KMS-11 (cell line): ENCODE measurements around the gene CCSER2.

Experiments used
- H2AFZ ChIP-seq: fragments of 200-600 bp; sonication (generic); 2 replicates; pipeline ENCODE4 v1.6.1; 2016; ENCODE audit warnings: antibody characterized with exemption, mixed run types, low read depth
- H3K27ac ChIP-seq: fragments of 200-600 bp; sonication (generic); 2 replicates; pipeline ENCODE4 v1.6.1; 2016; ENCODE audit warnings: mild to moderate bottlenecking, mixed run types
- H3K27me3 ChIP-seq: fragments of 200-600 bp; sonication (generic); 2 replicates; pipeline ENCODE4 v1.6.1; 2017; ENCODE audit warnings: mild to moderate bottlenecking, low read depth, mixed run types, moderate library complexity; ENCODE audit not compliant: insufficient read depth
- H3K36me3 ChIP-seq: fragments of 200-600 bp; sonication (generic); 2 replicates; pipeline ENCODE4 v1.6.1; 2017; ENCODE audit warnings: mild to moderate bottlenecking, mixed run types; ENCODE audit not compliant: insufficient read depth
- H3K4me1 ChIP-seq: fragments of 200-600 bp; sonication (generic); 2 replicates; pipeline ENCODE4 v1.6.1; 2016; ENCODE audit warnings: mild to moderate bottlenecking, low read depth, mixed run types; ENCODE audit not compliant: poor library complexity, severe bottlenecking
- H3K4me2 ChIP-seq: fragments of 200-600 bp; sonication (generic); 2 replicates; pipeline ENCODE4 v1.7.0; 2016; ENCODE audit warnings: mild to moderate bottlenecking, mixed run types
- H3K4me3 ChIP-seq: fragments of 200-600 bp; sonication (generic); IDR thresholded peaks from 2 replicates; pipeline ENCODE4 v1.6.1; 2017; ENCODE audit warnings: low read depth, low read length, mixed read lengths; ENCODE audit not compliant: insufficient read depth
- H3K79me2 ChIP-seq: fragments of 200-600 bp; sonication (generic); 2 replicates; pipeline ENCODE4 v1.6.1; 2016; ENCODE audit warnings: low read depth, mixed run types; ENCODE audit not compliant: insufficient read depth
- H3K9ac ChIP-seq: fragments of 200-600 bp; sonication (generic); 2 replicates; pipeline ENCODE4 v1.6.1; 2016; ENCODE audit warnings: mild to moderate bottlenecking, mixed run types
- H4K20me1 ChIP-seq: fragments of 200-600 bp; sonication (generic); 2 replicates; pipeline ENCODE4 v1.6.1; 2016; ENCODE audit warnings: mild to moderate bottlenecking, mixed run types; ENCODE audit not compliant: insufficient read depth
- CTCF ChIP-seq: fragments of 200-600 bp; sonication (generic); conservative IDR thresholded peaks from 2 replicates; pipeline ENCODE4 v1.6.1; 2017; ENCODE audit warnings: low read depth, mild to moderate bottlenecking, antibody characterized with exemption, low read length, moderate library complexity, mixed read lengths

The CCSER2 gene

GRCh38 chr10:84293171-84293570 lies 35.2 kb upstream of the CCSER2 start:
- Histone ChIP-seq H2AFZ (no peak overlapping the region), H3K27me3 (no peaks in the 10 kb centered on the region), H3K4me1 (peaks cover 38% of the 10 kb centered on the region), H3K4me2 (no peak overlapping the region), H4K20me1 (no peaks in the 10 kb centered on the region), H3K27ac (no peak overlapping the region), H3K79me2 (no peaks in the 10 kb centered on the region), H3K4me3 (no peak overlapping the region), H3K36me3 (no peaks in the 10 kb centered on the region), H3K9ac (no peak overlapping the region)
- no peak for TF ChIP-seq CTCF

GRCh38 chr10:84293574-84294016 lies 34.8 kb upstream of the CCSER2 start:
- H3K4me3 ChIP-seq, result no peak overlapping the region
- no peak for TF ChIP-seq CTCF
- H3K4me1 ChIP-seq, result peaks cover 38% of the 10 kb centered on the region
- H3K4me2 ChIP-seq, result peak overlapping the region; percentile 47; the same call in 1 of the 2 replicates
- H2AFZ ChIP-seq, result no peak overlapping the region
- H3K9ac ChIP-seq, result no peak overlapping the region
- no peaks in the 10 kb centered on the region for H4K20me1 ChIP-seq
- no peak overlapping the region for H3K27ac ChIP-seq
- H3K79me2 ChIP-seq, result no peaks in the 10 kb centered on the region
- no peaks in the 10 kb centered on the region for H3K36me3 ChIP-seq
- no peaks in the 10 kb centered on the region for H3K27me3 ChIP-seq

GRCh38 chr10:84294766-84295447 lies 33.5 kb upstream of the CCSER2 start:
- no peak overlapping the region for H2AFZ ChIP-seq
- no peak for TF ChIP-seq CTCF

GRCh38 chr10:84296091-84296981 lies 32.1 kb upstream of the CCSER2 start:
- Histone ChIP-seq H3K9ac (no peak overlapping the region), H3K4me3 (no peak overlapping the region), H3K27me3 (no peaks in the 10 kb centered on the region), H3K36me3 (no peaks in the 10 kb centered on the region), H3K4me1 (peaks cover 38% of the 10 kb centered on the region), H3K27ac (no peak overlapping the region), H2AFZ (no peak overlapping the region), H3K4me2 (peak overlapping the region; percentile 33; the same call in 1 of the 2 replicates), H3K79me2 (no peaks in the 10 kb centered on the region), H4K20me1 (no peaks in the 10 kb centered on the region)
- TF ChIP-seq CTCF, result no peak

More at GRCh38 chr10:84294766-84295447, 33.5 kb upstream of the CCSER2 start:
- Histone ChIP-seq H3K27ac (peak overlapping the region; percentile 35; the same call in 1 of the 2 replicates), H3K27me3 (no peaks in the 10 kb centered on the region), H3K9ac (no peak overlapping the region), H3K4me2 (peak overlapping the region; percentile 33), H3K36me3 (no peaks in the 10 kb centered on the region), H3K79me2 (no peaks in the 10 kb centered on the region), H3K4me1 (peaks cover 38% of the 10 kb centered on the region), H3K4me3 (no peak overlapping the region), H4K20me1 (no peaks in the 10 kb centered on the region)
